Neural progenitor cell (in vitro differentiated cells): ENCODE measurements around the gene RAET1G. TPM values are rescaled to one million over a fixed set of nuclear protein-coding genes. Genes with fewer than 3 reads are reported as not detected.

Experiments used
- DNase-seq: peaks from one replicate; pipeline ENCODE4 v3.0.0-alpha.2; 2016; ENCODE audit warnings: low spot score
- H2AFZ ChIP-seq: fragments of 200-600 bp; sonication (generic); replicated peaks from 2 replicates; pipeline ENCODE4 v1.6.1; 2016; ENCODE audit warnings: antibody characterized with exemption
- H3F3A ChIP-seq: fragments of 200-600 bp; sonication (generic); 2 replicates; pipeline ENCODE4 v1.6.1; 2016; ENCODE audit warnings: antibody characterized with exemption, low read depth
- H3K27ac ChIP-seq: fragments of 200-600 bp; sonication (generic); 2 replicates; pipeline ENCODE4 v1.5.1; 2016; ENCODE audit warnings: mild to moderate bottlenecking
- H3K27me3 ChIP-seq: fragments of 200-600 bp; sonication (generic); 2 replicates; pipeline ENCODE4 v1.6.1; 2016; ENCODE audit warnings: mild to moderate bottlenecking, moderate library complexity
- H3K36me3 ChIP-seq: fragments of 200-600 bp; sonication (generic); 2 replicates; pipeline ENCODE4 v1.5.1; 2016
- H3K4me1 ChIP-seq: fragments of 200-600 bp; sonication (generic); 2 replicates; pipeline ENCODE4 v1.6.1; 2016; ENCODE audit warnings: mixed run types
- H3K4me2 ChIP-seq: fragments of 200-600 bp; sonication (generic); 2 replicates; pipeline ENCODE4 v1.6.1; 2016
- H3K4me3 ChIP-seq: fragments of 200-600 bp; sonication (generic); 2 replicates; pipeline ENCODE4 v1.5.1; 2016
- H3K79me2 ChIP-seq: fragments of 200-600 bp; sonication (generic); 2 replicates; pipeline ENCODE4 v1.6.1; 2016; ENCODE audit warnings: low read depth
- H3K9ac ChIP-seq: fragments of 200-600 bp; sonication (generic); 2 replicates; pipeline ENCODE4 v1.6.1; 2016
- H3K9me3 ChIP-seq: fragments of 200-600 bp; sonication (generic); 2 replicates; pipeline ENCODE4 v1.5.1; 2016; ENCODE audit warnings: low read depth
- H4K20me1 ChIP-seq: fragments of 200-600 bp; sonication (generic); 2 replicates; pipeline ENCODE4 v1.6.1; 2016; ENCODE audit warnings: low read depth
- H3K27ac Mint-ChIP-seq: 3 replicates; pipeline ENCODE4 v1.8.0; 2021; ENCODE audit warnings: mixed read lengths
- H3K27me3 Mint-ChIP-seq: 2 replicates; pipeline ENCODE4 v1.8.0; 2022; ENCODE audit warnings: low read depth, mild to moderate bottlenecking, inconsistent platforms, moderate library complexity, mixed read lengths; ENCODE audit not compliant: insufficient read depth
- H3K36me3 Mint-ChIP-seq: 3 replicates; pipeline ENCODE4 v1.8.0; 2021; ENCODE audit warnings: mixed read lengths
- H3K4me1 Mint-ChIP-seq: 3 replicates; pipeline ENCODE4 v1.8.0; 2021; ENCODE audit warnings: mixed read lengths
- H3K4me3 Mint-ChIP-seq: 3 replicates; pipeline ENCODE4 v1.8.0; 2021; ENCODE audit warnings: mild to moderate bottlenecking, moderate library complexity, mixed read lengths
- H3K9me3 Mint-ChIP-seq: 3 replicates; pipeline ENCODE4 v1.8.0; 2020; ENCODE audit warnings: mixed read lengths
- CTCF ChIP-seq: fragments of 200-600 bp; sonication (generic); IDR thresholded peaks from 2 replicates; pipeline ENCODE4 v1.5.1; 2017; ENCODE audit warnings: antibody characterized with exemption, mild to moderate bottlenecking
- EZH2 ChIP-seq: fragments of 200-600 bp; sonication (generic); IDR thresholded peaks from 2 replicates; pipeline ENCODE4 v1.6.1; 2017; ENCODE audit warnings: antibody characterized with exemption, mild to moderate bottlenecking, moderate library complexity
- EZH2phosphoT487 ChIP-seq: fragments of 200-600 bp; sonication (generic); IDR thresholded peaks from 2 replicates; pipeline ENCODE4 v1.6.1; 2017; ENCODE audit warnings: antibody characterized with exemption
- total RNA-seq: library from RNA; depleted of rRNA; stranded (reverse); fragments of >200 nt; gene quantifications from 2 replicates; pipeline ENCODE4 v1.2.3, GENCODE V29; 2015; ENCODE audit warnings: low replicate concordance

The RAET1G gene
- total RNA-seq, 1 donor from 2014 or later, result not detected

- Histone ChIP-seq H3K9ac (no peak overlapping the region), H3K27ac (no peak overlapping the region), H3F3A (no peaks in the 10 kb centered on the region), H2AFZ (peak overlapping the region; percentile 86), H3K36me3 (no peaks in the 10 kb centered on the region), H3K4me3 (peak overlapping the region; percentile 65), H3K9me3 (no peaks in the 10 kb centered on the region), H4K20me1 (peaks cover 17% of the 10 kb centered on the region), H3K79me2 (no peaks in the 10 kb centered on the region), H3K4me2 (peak overlapping the region; percentile 92), H3K4me1 (peaks cover 3% of the 10 kb centered on the region), H3K27me3 (peaks cover 100% of the 10 kb centered on the region)
- DNase-seq, result peak; percentile 46
- Mint-ChIP-seq H3K27me3 (peaks cover 85% of the 10 kb centered on the region), H3K9me3 (peaks cover 6% of the 10 kb centered on the region), H3K4me3 (peak overlapping the region; percentile 86), H3K27ac (no peak overlapping the region), H3K36me3 (no peaks in the 10 kb centered on the region), H3K4me1 (peaks cover 18% of the 10 kb centered on the region)
- TF ChIP-seq EZH2 (peak; percentile 98), EZH2phosphoT487 (peak; percentile 96), CTCF (no peak)
Measured at GRCh38 chr6:149964308-149965193, 41.6 kb upstream of the RAET1G start.

- Histone ChIP-seq H3K9ac (no peak within 1 kb of the TSS), H3K27ac (no peak within 1 kb of the TSS), H3K79me2 (no peaks in the 10 kb centered on the region), H3K4me2 (peak within 1 kb of the TSS; percentile 92), H3F3A (no peaks in the 10 kb centered on the region), H3K4me1 (peaks cover 3% of the 10 kb centered on the region), H3K4me3 (peak within 1 kb of the TSS; percentile 65), H3K36me3 (no peaks in the 10 kb centered on the region), H3K9me3 (no peaks in the 10 kb centered on the region), H4K20me1 (peaks cover 17% of the 10 kb centered on the region), H2AFZ (peak within 1 kb of the TSS; percentile 86), H3K27me3 (peaks cover 100% of the 10 kb centered on the region)
- Mint-ChIP-seq H3K27ac (no peak within 1 kb of the TSS), H3K4me3 (peak within 1 kb of the TSS; percentile 86), H3K4me1 (peaks cover 18% of the 10 kb centered on the region), H3K36me3 (no peaks in the 10 kb centered on the region), H3K9me3 (peaks cover 6% of the 10 kb centered on the region), H3K27me3 (peaks cover 86% of the 10 kb centered on the region)
- no peak for TF ChIP-seq CTCF
- TF ChIP-seq EZH2phosphoT487, result no peak
- peak; percentile 91 for DNase-seq
Measured at GRCh38 chr6:149963462-149964307, 40.8 kb upstream of the RAET1G start, which contains the start of gene ULBP1. Gene ULBP1 (plus strand): TSS chr6:149963943. CDS start chr6:149964050, 107 bp downstream.

- Histone ChIP-seq H3K27ac (no peak overlapping the region), H3K27me3 (peaks cover 100% of the 10 kb centered on the region), H3K36me3 (no peaks in the 10 kb centered on the region), H3K9ac (no peak overlapping the region), H3K4me2 (peak overlapping the region; percentile 92), H3K4me1 (peaks cover 3% of the 10 kb centered on the region), H3K79me2 (no peaks in the 10 kb centered on the region), H3K9me3 (no peaks in the 10 kb centered on the region), H2AFZ (peak overlapping the region; percentile 86), H4K20me1 (peaks cover 17% of the 10 kb centered on the region), H3F3A (no peaks in the 10 kb centered on the region), H3K4me3 (peak overlapping the region; percentile 65)
- TF ChIP-seq CTCF (no peak), EZH2phosphoT487 (no peak), EZH2 (no peak)
- H3K4me3 Mint-ChIP-seq, result peak overlapping the region; percentile 86
- peaks cover 6% of the 10 kb centered on the region for H3K9me3 Mint-ChIP-seq
- peaks cover 81% of the 10 kb centered on the region for H3K27me3 Mint-ChIP-seq
- H3K36me3 Mint-ChIP-seq, result no peaks in the 10 kb centered on the region
- H3K4me1 Mint-ChIP-seq, result peaks cover 18% of the 10 kb centered on the region
- no peak overlapping the region for H3K27ac Mint-ChIP-seq
- DNase-seq, result no peak
Measured at GRCh38 chr6:149963212-149963461, 40.2 kb upstream of the RAET1G start.
